Activated CD8-positive, alpha-beta memory T cell treated with anti-CD3 and anti-CD28 coated beads, Interleukin-2, amount 10 ng/mL, durations not matched to agents 7 days and 5 days (primary cell): Measurements from ENCODE around the gene NFAM1. TPM values are rescaled to one million over a fixed set of nuclear protein-coding genes. Genes with fewer than 3 reads are reported as not detected.

Experiments used
- ATAC-seq: fragments of 150-1000 bp; cut with Tn5 transposase; one replicate; pipeline ENCODE4 v1.10.0; 2021; ENCODE audit warnings: moderate library complexity
- CTCF ChIA-PET: fragments of 350-600 bp; sonication (Branson Sonifier 250); formaldehyde crosslinking; loops from one replicate; lab custom pipeline; 2021; ENCODE audit warnings: antibody characterized with exemption; lab: Charles Lee
- DNase-seq: peaks from one replicate; pipeline ENCODE4 v3.0.0-alpha.2; 2020
- H3K27ac Mint-ChIP-seq: one replicate; pipeline ENCODE4 v1.8.0; 2021; ENCODE audit warnings: mild to moderate bottlenecking, mixed read lengths
- H3K27me3 Mint-ChIP-seq: one replicate; pipeline ENCODE4 v1.8.0; 2021; ENCODE audit warnings: mixed read lengths
- H3K36me3 Mint-ChIP-seq: one replicate; pipeline ENCODE4 v1.8.0; 2021; ENCODE audit warnings: mild to moderate bottlenecking, mixed read lengths
- H3K4me1 Mint-ChIP-seq: one replicate; pipeline ENCODE4 v1.8.0; 2021; ENCODE audit warnings: mixed read lengths
- H3K4me3 Mint-ChIP-seq: one replicate; pipeline ENCODE4 v1.8.0; 2021; ENCODE audit warnings: mild to moderate bottlenecking, moderate library complexity, mixed read lengths
- H3K9me3 Mint-ChIP-seq: one replicate; pipeline ENCODE4 v1.8.0; 2022; ENCODE audit warnings: low read depth, mixed read lengths
- total RNA-seq, 2 experiments: library from RNA; stranded (reverse); gene quantifications; one replicate each; pipeline ENCODE4 v1.2.3, GENCODE V29; 2021

NFAM1 gene
- total RNA-seq, 2 experiments from 2014 or later, result 0.07 TPM; not detected in 1

DNA sequence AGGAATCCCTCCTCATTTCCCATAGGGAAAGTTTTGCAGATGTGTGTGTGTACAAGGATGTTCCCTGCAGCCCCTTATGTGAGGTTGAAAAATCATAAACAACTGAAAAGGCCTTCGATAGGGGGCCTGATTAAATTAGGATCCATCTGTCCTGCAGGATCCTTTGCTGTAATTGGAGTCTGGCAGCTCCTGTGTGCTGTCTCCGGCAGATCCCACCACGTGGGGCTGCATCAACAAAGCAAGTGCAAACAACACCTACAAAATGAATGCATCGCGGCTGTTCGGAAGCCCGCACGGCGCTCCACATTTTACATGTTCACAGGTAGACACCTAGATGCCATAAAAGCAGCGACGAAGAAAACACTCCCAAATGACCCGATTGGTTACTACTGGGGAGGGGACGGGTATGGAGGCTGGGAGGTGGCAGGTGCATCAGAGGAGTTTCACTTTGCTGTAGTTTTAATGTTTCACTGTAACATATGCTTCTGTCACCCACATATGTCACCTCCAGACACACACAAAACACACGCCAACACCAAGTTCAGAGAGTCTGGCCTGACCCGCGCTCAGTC is 52.2 kb downstream of the NFAM1 start:
- no peaks in the 10 kb centered on the region for H3K36me3 Mint-ChIP-seq
- H3K4me3 Mint-ChIP-seq, result no peak overlapping the region
- DNase-seq (no peak), ATAC-seq (no peak)
- no peaks in the 10 kb centered on the region for H3K27me3 Mint-ChIP-seq
- no peaks in the 10 kb centered on the region for H3K9me3 Mint-ChIP-seq
- peaks cover 3% of the 10 kb centered on the region for H3K4me1 Mint-ChIP-seq
- no peak overlapping the region for H3K27ac Mint-ChIP-seq
- CTCF ChIA-PET, result no interaction called here

DNA sequence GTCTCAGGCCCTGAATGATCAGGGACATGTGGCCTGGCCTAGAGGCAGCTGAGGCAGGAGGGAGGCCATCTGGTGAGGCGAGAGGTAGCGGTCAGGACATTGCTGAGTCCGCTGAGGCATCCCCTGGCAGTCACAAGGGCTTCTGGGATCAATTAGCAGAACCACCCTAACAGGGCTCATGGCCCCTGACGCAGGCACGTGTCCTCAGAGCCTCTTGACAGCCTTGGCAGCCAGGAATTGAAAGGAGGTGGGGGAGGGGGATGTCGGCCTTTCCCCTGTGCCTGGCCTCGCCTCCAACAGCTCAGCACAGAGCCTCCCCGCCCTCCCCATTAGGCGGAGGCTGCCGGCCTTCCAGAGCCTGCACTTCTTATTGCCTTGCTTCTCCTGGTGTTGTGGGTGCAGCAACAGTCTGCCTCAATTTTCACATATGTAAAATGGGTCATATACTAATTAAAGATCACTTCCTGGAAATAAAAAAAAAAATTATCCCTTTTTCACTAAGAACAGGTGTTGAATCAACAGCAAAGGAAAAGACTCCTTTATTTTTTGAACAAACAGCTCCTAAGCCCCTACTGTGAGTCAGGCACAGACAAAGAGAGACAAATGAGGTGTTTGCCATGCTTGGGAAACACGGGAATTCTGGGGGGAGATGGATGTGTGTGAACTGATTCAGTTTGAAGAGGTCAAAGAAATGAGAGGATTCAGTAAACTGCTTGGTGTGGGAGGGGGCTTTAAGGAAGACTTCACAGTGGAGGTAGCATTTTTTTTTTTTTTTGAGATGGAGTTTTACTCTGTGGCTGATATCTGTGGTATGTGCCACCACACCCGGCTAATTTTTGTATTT is 55.3 kb downstream of the NFAM1 start:
- H3K4me1 Mint-ChIP-seq, result peaks cover 5% of the 10 kb centered on the region
- DNase-seq, result no peak
- H3K36me3 Mint-ChIP-seq, result no peaks in the 10 kb centered on the region
- H3K9me3 Mint-ChIP-seq, result no peaks in the 10 kb centered on the region
- H3K4me3 Mint-ChIP-seq, result no peak overlapping the region
- H3K27me3 Mint-ChIP-seq, result no peaks in the 10 kb centered on the region
- no peak overlapping the region for H3K27ac Mint-ChIP-seq
- no peak for ATAC-seq
- CTCF ChIA-PET, result interaction anchor here (1.1 kb wide), 1 partner anchor 8 kb away, joined by 4 read pairs; no protein-coding TSS in a partner anchor

DNA sequence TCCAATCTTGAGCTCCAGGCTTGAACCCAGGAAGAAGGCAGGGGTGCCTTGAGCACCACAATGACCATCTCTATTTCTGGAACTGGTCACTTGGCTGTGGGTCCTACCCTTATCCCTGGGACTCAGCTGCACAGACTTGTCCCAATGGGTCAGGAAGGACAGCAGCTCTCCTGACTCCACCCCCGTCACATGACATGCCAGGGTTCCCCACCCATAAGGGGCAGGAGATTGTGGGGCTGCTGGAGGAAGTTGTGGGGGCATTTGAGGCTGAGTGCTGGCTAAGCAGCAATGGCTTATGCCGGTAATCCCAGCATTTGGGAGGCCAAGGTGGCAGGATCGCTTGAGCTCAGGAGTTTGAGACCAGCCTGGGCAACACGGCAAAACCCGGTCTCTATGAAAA is 56.2 kb downstream of the NFAM1 start:
- H3K4me1 Mint-ChIP-seq, result peaks cover 5% of the 10 kb centered on the region
- CTCF ChIA-PET, result no interaction called here
- no peak overlapping the region for H3K27ac Mint-ChIP-seq
- H3K27me3 Mint-ChIP-seq, result peaks cover 3% of the 10 kb centered on the region
- ATAC-seq, result no peak
- H3K9me3 Mint-ChIP-seq, result no peaks in the 10 kb centered on the region
- no peaks in the 10 kb centered on the region for H3K36me3 Mint-ChIP-seq
- no peak overlapping the region for H3K4me3 Mint-ChIP-seq
- DNase-seq, result no peak

DNA sequence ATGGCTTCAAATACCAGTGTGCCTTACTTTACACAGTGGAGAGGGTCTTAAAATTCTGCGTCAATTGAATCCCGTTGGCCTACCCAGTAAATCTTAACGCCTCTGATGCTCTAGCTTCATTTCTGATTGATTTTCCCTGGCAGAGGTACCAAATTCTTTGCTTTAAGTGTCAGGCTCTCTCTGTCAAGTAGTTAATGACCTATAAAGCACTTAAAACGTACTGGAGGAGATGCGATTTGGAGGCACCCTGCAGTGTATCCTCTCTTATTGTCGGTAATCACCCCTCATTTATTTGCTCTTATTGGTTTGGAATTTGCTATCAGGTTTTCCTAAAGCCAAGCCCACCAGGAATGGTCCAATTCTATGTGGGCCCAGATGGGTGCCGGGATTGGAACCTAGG is 59.2 kb downstream of the NFAM1 start:
- H3K27me3 Mint-ChIP-seq, result peaks cover 11% of the 10 kb centered on the region
- ATAC-seq (no peak), DNase-seq (no peak)
- no peak overlapping the region for H3K4me3 Mint-ChIP-seq
- no peaks in the 10 kb centered on the region for H3K9me3 Mint-ChIP-seq
- H3K27ac Mint-ChIP-seq, result no peak overlapping the region
- CTCF ChIA-PET, result interaction anchor here (0.9 kb wide), 1 partner anchor 72 kb away, joined by 3 read pairs; no protein-coding TSS in a partner anchor
- H3K4me1 Mint-ChIP-seq, result peaks cover 16% of the 10 kb centered on the region
- H3K36me3 Mint-ChIP-seq, result no peaks in the 10 kb centered on the region

DNA sequence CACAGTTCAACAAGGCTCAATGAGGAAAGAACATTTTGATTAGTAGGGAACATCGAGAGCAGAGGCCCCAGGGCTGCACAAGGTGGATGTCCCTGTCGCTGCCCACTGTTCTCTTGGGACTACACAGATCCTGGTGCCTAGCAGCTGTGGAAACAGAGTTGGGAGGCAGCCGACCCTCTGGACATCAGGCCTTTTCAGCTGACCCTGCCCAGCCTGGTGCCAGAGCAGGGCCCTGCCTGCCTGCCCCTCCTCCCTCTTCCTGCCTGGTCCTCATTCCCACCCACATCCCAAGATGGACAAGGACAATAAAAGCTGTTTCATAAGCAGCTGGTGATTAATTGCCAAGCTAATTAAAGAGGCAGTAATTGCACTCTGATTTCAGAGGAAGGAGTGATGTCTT is 60.7 kb downstream of the NFAM1 start:
- Mint-ChIP-seq H3K27me3 (peaks cover 25% of the 10 kb centered on the region), H3K4me1 (peaks cover 16% of the 10 kb centered on the region), H3K36me3 (no peaks in the 10 kb centered on the region), H3K27ac (no peak overlapping the region), H3K9me3 (no peaks in the 10 kb centered on the region), H3K4me3 (no peak overlapping the region)
- ATAC-seq (no peak), DNase-seq (no peak)
- CTCF ChIA-PET, result interaction anchor here (0.6 to 1.4 kb wide), 2 partner anchors 11 to 210 kb away, joined by 3 read pairs; no protein-coding TSS in a partner anchor

DNA sequence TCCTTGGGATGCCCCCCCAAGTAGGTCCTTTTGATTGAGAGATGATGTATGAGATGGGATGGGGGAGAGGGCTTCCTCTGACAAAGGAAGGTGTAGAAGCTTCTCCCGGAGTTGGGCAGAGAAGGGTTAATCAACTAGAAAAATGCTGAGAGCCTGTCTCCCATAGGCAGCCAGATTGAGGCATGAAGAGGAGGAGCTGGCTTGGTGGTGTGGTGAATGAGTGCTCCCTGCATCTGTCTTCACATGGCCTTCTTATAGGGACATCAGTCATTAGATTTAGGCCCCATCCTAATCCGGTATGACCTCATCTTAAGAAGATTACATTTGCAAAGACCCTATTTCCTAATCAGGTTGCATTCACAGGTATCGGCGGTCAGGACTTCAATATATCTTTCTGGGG is 61.1 kb downstream of the NFAM1 start:
- CTCF ChIA-PET, result interaction anchor here (0.6 to 1.4 kb wide), 2 partner anchors 11 to 210 kb away, joined by 3 read pairs; no protein-coding TSS in a partner anchor
- Mint-ChIP-seq H3K27ac (no peak overlapping the region), H3K4me1 (peaks cover 16% of the 10 kb centered on the region), H3K9me3 (no peaks in the 10 kb centered on the region), H3K36me3 (no peaks in the 10 kb centered on the region), H3K4me3 (no peak overlapping the region), H3K27me3 (peaks cover 29% of the 10 kb centered on the region)
- ATAC-seq, result no peak
- no peak for DNase-seq

DNA sequence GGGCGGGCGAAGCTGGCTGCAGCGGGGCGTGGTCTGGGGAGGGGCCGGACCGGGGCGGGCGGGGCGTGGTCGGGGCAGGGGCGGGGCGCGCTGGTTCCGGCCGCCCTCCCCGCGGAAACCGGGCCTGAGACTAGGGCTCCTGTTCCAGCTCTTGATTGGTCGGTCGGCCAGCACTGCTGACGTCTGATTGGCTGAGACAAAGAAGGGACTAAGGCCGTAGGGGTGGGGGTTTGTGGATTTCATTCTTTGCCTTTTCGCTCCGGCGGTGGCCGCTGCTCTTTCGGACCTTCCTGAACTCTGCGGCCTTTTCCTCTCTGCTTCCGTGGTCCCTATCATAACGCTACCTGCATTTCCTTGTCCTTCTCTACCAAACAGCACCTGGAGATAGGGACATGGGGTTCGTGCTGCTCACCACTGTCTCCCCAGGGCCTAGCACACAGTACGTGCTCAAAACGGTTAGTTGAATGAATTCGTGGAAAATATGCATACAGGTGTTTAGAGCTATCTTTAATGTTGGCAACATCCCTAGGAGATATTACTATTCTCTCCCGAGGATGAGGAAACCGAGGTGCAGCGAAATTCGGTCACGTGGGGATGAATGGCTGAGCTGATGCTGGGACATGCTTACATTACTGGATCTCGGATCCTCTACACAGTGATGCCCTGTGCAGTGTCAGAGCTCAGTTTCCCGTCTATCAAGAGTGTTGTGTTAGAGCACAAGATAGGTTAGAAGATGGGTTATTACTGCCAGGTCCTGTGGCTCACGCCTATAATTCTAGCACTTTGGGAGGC is 62.8 kb downstream of the NFAM1 start:
- H3K27ac Mint-ChIP-seq, result peak overlapping the region; percentile 91
- no peaks in the 10 kb centered on the region for H3K36me3 Mint-ChIP-seq
- H3K4me1 Mint-ChIP-seq, result peaks cover 13% of the 10 kb centered on the region
- no peaks in the 10 kb centered on the region for H3K9me3 Mint-ChIP-seq
- ATAC-seq (peak; percentile 99), DNase-seq (peak; percentile 93)
- peaks cover 45% of the 10 kb centered on the region for H3K27me3 Mint-ChIP-seq
- CTCF ChIA-PET, result interaction anchor here (1.0 to 1.5 kb wide), 8 partner anchors 8 to 278 kb away, joined by 3 to 6 read pairs (median 4); partner anchors contain the start of gene NDUFA6
- peak overlapping the region; percentile 83 for H3K4me3 Mint-ChIP-seq

DNA sequence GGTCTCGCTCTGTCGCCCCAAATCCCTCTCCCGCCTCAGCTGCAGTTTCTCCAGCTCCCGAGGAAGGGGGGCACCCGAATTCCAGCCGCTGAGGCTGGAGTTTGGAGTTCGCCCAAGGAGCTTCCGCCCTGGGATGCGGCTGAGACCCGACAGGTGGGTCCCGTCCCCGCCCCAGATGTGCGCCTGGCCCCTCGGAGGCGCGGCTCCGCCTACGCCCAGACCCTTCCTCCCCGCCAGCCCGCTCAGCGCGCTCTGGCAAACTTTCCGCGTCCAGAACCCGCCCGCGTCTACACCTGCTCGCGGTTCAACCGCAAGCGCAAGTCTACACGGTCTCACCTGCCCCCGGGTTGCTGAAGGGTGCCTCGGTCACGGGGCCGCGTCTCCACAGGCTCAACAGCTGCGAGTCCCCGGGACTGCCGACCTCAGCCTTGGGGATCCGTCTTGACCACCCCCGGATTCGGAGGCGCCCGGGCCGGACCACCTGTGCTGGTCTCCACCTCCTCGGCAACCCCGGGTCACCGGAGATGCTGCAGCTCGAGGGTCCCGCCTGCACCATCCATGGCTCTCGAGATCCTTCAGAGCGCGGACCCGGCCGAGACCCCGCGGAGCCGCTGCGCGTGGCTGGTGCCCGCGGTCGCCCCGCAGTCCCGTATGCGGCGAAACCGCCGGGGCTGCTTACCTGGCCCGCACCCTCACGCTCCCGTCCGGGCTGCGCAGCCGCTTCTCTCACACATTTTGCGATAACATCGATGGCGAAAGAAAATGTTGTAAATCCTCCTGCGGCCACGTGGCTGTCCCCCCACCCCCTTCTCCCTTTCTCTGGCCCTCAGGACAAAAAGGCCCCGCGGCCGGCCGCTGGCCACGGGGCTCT is 63.6 kb downstream of the NFAM1 start:
- peak; percentile 30 for ATAC-seq
- CTCF ChIA-PET, result interaction anchor here (1.0 to 1.5 kb wide), 9 partner anchors 9 to 278 kb away, joined by 3 to 6 read pairs (median 3); partner anchors contain the start of gene NDUFA6
- H3K27ac Mint-ChIP-seq, result no peak overlapping the region

DNA sequence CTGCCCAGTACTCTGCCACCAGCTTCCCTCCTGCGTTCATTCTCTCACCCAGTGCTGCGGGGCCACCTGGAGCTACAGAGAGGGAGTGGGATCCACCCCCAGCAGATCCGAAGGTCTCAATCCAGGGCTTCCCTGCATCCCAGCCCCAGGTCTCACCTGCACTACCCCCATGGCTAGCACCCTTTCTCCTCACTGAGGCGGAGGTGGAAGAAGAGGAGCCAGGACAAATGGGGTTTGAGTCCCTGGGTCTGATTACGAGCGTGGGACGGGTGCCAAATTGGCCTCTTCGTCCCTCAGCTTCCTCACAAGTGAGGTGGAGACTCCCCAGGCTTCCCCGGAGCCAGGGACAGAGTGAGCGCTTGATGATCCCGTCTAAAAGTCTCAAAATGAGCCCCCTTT is 64.2 kb downstream of the NFAM1 start:
- no peak for DNase-seq
- Mint-ChIP-seq H3K9me3 (no peaks in the 10 kb centered on the region), H3K27me3 (peaks cover 52% of the 10 kb centered on the region), H3K4me1 (peaks cover 13% of the 10 kb centered on the region), H3K27ac (no peak overlapping the region), H3K36me3 (no peaks in the 10 kb centered on the region), H3K4me3 (no peak overlapping the region)
- no peak for ATAC-seq
- CTCF ChIA-PET, result interaction anchor here (1.1 to 1.3 kb wide), 3 partner anchors 19 to 106 kb away, joined by 3 read pairs; no protein-coding TSS in a partner anchor

More for the DNA sequence above, 63.6 kb downstream of the NFAM1 start:
- Mint-ChIP-seq H3K4me3 (peak overlapping the region; percentile 83), H3K9me3 (no peaks in the 10 kb centered on the region), H3K27me3 (peaks cover 52% of the 10 kb centered on the region), H3K36me3 (no peaks in the 10 kb centered on the region), H3K4me1 (peaks cover 13% of the 10 kb centered on the region)
- peak; percentile 47 for DNase-seq

DNA sequence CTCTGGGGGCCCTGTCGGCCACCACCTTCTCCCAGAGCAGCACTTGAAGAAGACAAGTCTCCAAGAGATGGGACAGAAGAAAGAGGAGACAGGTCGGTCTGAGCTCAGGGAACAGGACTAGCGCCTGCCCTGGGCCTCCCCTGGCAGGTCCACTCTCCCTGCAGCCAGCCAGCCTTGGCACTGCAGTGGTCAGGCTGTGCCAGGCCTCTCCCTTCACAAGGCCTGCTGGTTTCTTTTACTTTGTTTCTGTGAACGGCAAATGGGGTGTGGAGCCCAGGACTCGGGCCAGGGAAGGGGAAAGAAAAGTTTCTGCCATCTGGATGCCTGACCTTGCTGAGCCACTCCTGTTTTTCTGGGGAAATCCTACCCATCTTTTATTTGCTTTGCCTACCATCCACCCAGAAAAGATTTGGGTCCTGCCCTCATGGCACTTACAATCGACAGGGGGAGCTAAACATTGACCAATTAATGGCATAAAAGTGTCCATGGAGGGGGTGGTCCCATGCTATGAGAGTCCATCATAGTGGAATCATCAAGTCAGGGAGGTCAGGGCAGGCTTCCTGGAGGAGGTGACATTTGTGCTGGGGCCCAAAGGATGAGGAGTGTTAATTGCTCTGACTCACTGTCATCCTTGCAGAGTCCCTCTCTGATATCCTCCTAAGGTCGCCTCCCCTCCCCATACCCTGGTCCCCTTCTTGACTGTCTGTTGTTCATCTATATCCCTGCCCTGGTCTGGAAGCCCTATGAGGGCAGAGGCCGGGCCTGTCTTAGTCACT is 65.2 kb downstream of the NFAM1 start:
- ATAC-seq, result no peak
- Mint-ChIP-seq H3K36me3 (no peaks in the 10 kb centered on the region), H3K27me3 (peaks cover 57% of the 10 kb centered on the region), H3K4me3 (no peak overlapping the region), H3K9me3 (no peaks in the 10 kb centered on the region), H3K4me1 (peaks cover 13% of the 10 kb centered on the region), H3K27ac (no peak overlapping the region)
- CTCF ChIA-PET, result interaction anchor here (1.0 to 1.3 kb wide), 3 partner anchors 93 to 164 kb away, joined by 3 read pairs; no protein-coding TSS in a partner anchor
- DNase-seq, result no peak

DNA sequence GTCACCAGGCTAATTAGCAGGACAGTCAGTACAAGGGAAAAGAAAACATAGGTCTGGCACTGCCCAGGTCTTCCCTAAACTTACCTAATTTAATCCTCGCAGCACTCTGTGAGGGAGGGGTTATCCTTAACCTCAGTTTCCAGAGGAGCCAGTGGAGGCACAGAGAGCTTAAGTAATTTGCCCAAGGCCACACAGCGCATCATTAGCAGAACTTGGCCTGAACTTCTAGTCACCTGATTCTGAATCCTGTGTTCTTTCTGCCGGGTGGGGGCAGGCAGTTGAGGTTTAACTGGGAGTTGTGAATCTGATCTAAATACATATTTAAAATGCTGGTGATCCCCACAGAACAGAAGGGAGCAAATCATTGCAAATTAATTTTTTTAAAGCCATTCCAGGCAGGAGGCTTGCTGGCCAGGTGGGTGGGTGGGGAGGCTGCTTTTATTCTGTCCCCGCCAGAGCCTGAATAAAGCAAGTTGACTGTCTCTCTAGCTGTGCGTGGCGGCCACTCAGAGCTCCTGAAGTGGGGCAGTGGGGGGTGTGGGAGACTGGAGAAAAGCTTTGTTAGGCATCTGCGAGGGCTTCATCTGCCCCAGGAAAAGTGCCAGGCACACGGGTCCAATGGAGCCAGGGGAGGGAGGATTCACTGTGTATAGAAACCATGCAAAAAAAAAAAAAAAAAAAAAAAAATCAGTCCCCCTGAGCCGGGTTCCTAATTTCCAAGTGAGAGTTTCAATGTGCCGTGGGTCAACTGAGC is 66.1 kb downstream of the NFAM1 start:
- Mint-ChIP-seq H3K9me3 (no peaks in the 10 kb centered on the region), H3K4me1 (peaks cover 13% of the 10 kb centered on the region), H3K4me3 (no peak overlapping the region), H3K27ac (no peak overlapping the region), H3K27me3 (peaks cover 59% of the 10 kb centered on the region), H3K36me3 (no peaks in the 10 kb centered on the region)
- no peak for DNase-seq
- CTCF ChIA-PET, result no interaction called here
- no peak for ATAC-seq
